GM12801 (cell line): ENCODE results near the gene TMPRSS4.

Source experiments
- CTCF ChIP-seq: IDR thresholded peaks from one replicate; pipeline ENCODE4 v1.5.1; 2011; ENCODE audit warnings: control low read depth; ENCODE audit not compliant: insufficient read length; ENCODE audit errors: extremely low read depth

Gene TMPRSS4

GRCh38 chr11:118136341-118136740 lies 59.5 kb downstream of the TMPRSS4 start:
- no peak for TF ChIP-seq CTCF

DNA sequence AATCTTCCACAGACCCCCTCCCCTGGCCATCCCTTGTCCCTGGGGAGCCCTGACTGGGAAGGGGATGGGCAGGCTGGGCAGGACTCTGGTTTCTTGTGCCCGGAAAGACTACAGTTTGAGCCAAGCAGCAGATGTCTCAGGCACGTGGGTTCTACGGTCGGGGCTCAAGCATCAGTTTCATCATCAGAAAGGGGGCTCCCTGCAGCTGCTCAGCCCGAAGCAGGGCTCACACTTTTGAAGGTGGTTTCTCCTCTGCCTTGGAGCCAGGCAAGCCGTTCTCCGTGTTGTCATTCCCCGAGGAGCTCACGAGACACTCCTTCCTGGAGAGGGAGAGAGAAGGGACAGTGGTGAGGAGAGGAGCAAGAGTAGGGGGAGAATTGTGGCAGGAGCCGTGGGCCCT lies 59.9 kb downstream of the TMPRSS4 start:
- TF ChIP-seq CTCF: no peak

DNA sequence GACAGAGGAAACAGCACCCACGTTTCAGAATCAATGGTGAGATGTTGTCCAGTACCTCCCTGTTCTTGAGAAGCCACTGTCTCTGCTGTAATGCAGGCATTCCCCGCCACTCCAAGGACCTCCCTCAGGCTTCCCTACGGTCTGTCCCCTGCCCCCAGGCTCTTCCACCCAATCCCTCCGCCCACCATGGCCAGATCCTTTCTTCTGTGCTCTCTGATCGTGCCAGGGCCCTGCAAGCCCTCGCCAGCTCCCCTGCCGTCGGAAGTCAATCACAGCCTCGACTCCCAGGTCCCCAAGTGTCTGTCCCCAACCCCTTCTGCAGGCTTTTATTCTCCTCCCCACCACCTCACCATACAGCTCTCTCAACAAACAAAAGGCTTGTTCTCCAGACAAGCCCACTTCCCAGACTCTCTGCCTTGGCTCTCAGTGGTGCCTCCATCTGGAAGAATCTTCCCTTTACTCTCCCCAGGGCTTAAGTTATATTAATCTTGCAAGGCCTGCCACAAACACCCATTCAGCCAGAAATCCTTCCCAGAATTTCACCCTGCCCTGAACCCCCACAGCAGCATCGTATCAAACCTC lies 62.1 kb downstream of the TMPRSS4 start:
- no peak for TF ChIP-seq CTCF

- TF ChIP-seq CTCF: no peak
These were observed 62.7 kb downstream of the TMPRSS4 start for GRCh38 chr11:118139578-118139977.

DNA sequence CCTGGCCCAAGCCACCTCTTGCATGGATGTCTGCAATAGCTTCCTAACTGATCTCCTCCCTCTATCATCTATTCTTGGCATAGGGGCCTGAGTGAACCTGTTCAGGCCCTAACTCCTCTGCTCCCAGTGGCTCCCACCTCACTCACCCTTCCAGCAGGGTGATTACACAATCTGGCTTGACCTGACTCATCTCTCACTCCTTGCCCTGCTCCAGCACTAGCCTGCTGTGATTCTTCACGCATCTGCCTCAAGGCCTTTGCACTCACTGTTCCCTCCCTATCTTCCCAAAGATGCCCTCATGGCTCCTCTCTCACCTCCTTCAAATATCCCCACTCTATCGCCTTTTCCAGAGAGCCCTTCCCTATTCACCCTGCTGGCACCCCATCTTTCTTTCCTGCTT lies 65.2 kb downstream of the TMPRSS4 start:
- no peak for TF ChIP-seq CTCF

- TF ChIP-seq CTCF: no peak
These were observed 65.9 kb downstream of the TMPRSS4 start for GRCh38 chr11:118142809-118143208.

DNA sequence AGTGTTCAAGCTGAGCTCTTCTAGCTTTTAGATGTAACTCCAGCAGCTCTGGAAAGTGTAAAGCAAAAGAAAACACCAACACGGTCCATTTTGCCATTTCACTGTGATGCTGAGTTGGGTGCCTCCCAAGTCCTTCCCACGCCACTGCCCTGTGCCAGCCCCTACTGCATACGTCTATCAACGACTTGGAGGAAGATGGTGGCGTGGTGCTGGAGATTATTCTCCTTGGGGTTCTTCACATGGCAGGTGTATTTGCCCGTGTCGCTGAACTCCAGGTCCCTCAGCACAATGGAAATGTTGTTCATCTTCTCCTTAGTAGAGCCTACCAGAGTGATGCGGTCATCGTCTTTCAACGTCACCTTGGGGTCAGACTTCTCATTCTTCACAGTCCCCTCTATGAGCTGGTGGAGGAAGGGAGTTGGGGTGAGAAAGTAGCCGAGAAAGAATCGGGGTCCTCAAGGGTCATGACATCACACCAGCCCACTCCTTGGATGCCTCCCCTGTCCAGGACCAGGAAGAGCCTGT lies 66.8 kb downstream of the TMPRSS4 start:
- TF ChIP-seq CTCF: no peak
